Loucy (cell line): Measurements from ENCODE around the gene KLHL2.
"Not testable (repeated sequence)": the region's sequence is repeated elsewhere in the genome, so short reads cannot be mapped to it uniquely, and the experiment has no call there.

Experiments used
- CTCF ChIP-seq: fragments of 200-600 bp; sonication (generic); conservative IDR thresholded peaks from 2 replicates; pipeline ENCODE4 v1.5.1; 2014; ENCODE audit warnings: mild to moderate bottlenecking, antibody characterized with exemption, low read length
- EZH2phosphoT487 ChIP-seq: fragments of 200-600 bp; IDR thresholded peaks from 2 replicates; pipeline ENCODE4 v1.6.1; 2018; ENCODE audit warnings: antibody characterized with exemption, mild to moderate bottlenecking, moderate library complexity, borderline replicate concordance

- not testable (repeated sequence) for TF ChIP-seq CTCF, EZH2phosphoT487
Measured at GRCh38 chr4:165248904-165249303, 41.5 kb downstream of the KLHL2 start.
